AML-193 (cell line): ENCODE measurements around the gene RRP8.

ENCODE experiments used
- DNase-seq, 2 experiments: peaks; one replicate each; lab custom pipeline; 2025; lab: John Stamatoyannopoulos, UW

Gene RRP8

GRCh38 chr11:6632116-6633073 lies 29.0 kb upstream of the RRP8 start:
- DNase-seq, result no peak

DNA sequence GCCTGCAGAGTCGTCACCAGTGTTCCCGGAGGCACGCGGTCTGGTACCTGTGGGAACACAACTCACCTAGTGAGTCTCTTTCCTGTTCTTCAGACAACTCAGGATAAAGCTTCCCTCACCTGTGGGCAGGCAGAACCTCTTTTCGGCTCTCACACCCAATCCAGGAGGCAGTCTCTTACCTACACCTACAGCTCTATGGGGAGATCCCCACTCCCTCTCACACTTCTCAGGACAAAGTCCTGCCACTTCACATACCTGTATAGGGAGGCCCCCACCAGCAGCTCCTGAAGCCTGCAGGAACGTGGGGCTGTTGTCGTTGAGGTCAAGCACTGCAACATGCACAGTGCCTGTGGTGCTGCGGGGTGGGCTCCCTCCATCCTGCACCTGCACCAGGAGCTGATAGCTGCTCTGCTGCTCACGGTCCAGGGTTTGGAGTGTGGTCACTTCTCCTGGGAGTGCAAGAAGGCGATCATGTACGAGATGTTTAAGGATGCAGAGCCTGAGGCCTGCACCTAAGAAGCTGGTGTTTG lies 28.0 kb upstream of the RRP8 start:
- no peak for DNase-seq

GRCh38 chr11:6630632-6631291 lies 27.3 kb upstream of the RRP8 start:
- DNase-seq, result no peak

DNA sequence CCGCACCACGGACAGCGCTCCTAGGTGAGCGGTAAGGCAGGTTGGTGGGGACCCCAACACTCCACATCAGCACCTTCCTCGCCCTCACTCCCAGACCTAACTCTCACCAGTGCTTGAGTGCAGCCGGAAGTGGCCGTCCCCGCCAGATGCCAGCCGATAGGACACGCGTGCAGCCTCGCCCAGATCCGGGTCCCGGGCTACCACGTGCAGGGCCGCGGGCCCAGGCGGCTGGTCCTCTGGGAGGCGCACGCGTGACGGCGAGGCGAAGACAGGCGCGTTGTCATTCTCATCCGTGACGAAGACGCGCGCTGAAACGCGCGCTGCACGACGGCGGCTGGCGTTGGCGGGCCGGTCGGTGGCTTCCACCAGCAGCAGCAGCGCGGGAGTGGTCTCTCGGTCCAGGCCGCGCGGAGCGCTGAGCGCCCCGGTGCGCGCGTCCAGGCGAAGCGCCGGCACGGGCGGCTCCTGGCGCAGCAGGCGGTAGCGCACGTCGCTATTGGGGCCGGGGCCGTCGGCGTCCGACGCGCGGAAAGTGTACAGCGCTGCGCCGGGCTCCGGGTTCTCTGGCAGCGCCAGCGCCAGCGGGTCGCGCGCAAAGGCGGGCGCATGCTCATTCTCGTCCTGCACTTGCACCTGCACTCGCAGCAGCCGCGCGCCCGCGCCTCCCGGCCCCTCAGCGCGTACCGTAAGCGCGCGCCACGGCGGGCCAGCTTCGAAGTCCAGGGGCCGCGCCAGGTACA lies 26.6 kb upstream of the RRP8 start:
- no peak for DNase-seq

- DNase-seq, result no peak
Observed at GRCh38 chr11:6629573-6629891, 26.1 kb upstream of the RRP8 start.

- no peak for DNase-seq
Observed at GRCh38 chr11:6628526-6628925, 25.1 kb upstream of the RRP8 start.

GRCh38 chr11:6627762-6628241 lies 24.4 kb upstream of the RRP8 start:
- DNase-seq, result no peak

GRCh38 chr11:6626971-6627761 lies 23.8 kb upstream of the RRP8 start:
- no peak for DNase-seq

GRCh38 chr11:6625832-6626420 lies 22.5 kb upstream of the RRP8 start:
- no peak for DNase-seq

DNA sequence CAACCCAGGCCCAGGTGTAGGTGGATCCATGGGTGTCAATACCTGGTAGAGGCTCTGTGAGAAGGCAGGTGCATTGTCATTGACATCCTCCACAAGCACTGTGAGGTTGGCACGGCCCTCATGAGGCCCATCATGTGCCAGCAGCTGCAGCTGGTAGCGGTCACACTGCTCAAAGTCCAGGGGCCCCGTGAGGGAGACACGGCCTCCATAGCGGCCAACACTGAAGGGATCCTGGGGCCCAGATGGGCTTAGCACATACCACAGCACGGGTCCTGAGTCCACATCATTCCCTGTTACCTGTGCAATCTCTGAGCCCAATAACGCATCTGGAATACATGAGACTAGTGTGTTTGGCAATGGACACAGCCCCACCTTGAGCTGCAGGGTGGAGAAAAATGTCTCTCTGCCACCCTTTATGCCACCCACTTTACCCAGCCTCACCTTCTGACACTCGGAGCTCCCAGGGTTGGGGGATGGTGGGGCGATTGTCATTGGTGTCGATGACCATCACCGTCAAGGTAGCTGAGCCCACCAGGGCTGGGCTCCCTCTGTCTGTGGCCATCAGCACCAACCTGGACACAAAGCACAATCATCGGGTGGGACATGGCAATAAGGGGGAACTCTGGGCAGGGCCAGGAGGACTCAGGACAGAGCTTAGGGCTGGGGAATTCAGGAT lies 21.9 kb upstream of the RRP8 start:
- no peak for DNase-seq

GRCh38 chr11:6623391-6624363 lies 20.3 kb upstream of the RRP8 start:
- no peak for DNase-seq

DNA sequence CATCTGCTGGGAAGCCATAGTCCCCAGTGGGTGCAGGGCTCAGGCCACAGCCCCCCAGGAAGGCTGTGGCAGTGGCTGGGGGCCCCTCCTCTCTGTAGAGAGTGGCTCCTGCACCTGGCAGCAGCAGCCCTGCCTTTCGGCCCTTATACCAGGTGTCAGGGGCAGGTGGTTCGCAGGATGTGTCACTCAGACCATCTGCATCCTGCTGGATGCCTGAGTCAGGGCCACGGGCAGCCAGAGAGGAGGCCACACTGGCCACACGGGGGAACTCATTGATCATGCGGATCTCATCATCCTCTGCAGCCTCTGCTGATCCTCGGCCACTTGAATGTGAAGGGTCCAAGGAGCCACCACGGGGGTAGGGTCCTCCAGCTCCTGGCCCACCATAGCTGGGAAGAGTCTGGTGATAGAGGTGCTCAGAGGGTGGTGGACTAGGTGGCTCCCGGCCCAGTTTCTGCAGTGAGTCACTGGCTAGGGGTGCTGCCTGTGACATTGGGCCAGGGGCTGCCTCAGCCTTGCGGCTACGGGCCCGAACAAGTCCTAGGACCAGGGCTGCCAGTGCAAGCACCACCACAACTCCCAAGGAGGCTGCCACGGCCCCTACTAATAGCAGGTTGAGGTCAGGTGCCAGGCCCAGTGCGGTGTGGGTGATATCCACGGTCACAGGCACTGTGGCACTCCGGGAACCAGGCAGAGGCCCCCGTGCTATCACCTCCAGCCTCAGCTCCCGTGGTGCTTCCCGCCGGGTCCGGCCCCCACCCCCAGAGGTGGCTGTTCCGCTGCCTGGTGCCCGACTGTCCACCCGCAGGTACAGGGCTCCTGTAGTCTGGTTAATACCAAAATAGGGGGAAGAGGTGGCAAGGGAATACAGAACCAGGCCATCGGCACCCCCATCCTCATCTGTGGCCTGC lies 19.1 kb upstream of the RRP8 start:
- DNase-seq, result no peak

DNA sequence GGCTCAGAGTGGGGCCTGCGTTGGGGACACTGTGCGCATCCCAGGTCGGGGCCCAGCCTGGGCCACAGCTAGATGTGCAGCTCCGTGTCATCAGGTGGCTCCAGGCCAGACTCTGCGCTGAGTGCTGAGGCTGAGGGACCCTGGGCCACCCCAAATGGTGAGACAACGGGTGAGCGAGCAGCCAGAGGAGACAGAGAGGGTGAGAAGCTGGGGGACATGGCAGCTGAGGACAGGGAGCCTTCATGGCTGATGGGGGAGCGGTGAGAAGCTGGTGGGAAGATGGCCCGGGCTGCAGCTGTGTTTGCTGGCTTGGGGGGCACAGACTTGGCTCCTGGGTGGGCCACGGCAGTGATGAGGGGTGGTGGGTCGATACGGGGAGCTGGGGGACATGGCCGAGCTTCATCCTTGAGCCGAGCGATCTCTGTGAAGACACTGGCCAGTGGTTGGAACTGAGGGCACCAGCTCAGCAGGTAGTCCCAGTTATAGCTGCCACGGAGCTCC lies 18.3 kb upstream of the RRP8 start:
- no peak for DNase-seq

- peak; percentile 9 to 31 for DNase-seq
Observed at GRCh38 chr11:6620636-6621035, 17.2 kb upstream of the RRP8 start.

GRCh38 chr11:6619004-6619745 lies 15.8 kb upstream of the RRP8 start, which contains the start of gene TPP1:
Gene TPP1 (minus strand): TSS chr11:6619422. CDS start chr11:6619400, 22 bp downstream.
- DNase-seq, result peak; percentile 85 to 90

GRCh38 chr11:6618117-6619003 lies 14.9 kb upstream of the RRP8 start:
- DNase-seq, result peak; percentile 83 to 89
